CD4-positive, alpha-beta T cell treated with Interferon gamma for 1 hour (primary cell): ENCODE results near the gene MTOR.
"Not testable (repeated sequence)": the region's sequence is repeated elsewhere in the genome, so short reads cannot be mapped to it uniquely, and the experiment has no call there.

Experiments
- DNase-seq: peaks from one replicate; pipeline ENCODE4 v3.0.0-alpha.2; 2020

Gene MTOR

GRCh38 chr1:11214698-11215380, 47.5 kb downstream of the MTOR start:
- no peak for DNase-seq

- no peak for DNase-seq
Observed at GRCh38 chr1:11211925-11212587, 50.3 kb downstream of the MTOR start.

DNA sequence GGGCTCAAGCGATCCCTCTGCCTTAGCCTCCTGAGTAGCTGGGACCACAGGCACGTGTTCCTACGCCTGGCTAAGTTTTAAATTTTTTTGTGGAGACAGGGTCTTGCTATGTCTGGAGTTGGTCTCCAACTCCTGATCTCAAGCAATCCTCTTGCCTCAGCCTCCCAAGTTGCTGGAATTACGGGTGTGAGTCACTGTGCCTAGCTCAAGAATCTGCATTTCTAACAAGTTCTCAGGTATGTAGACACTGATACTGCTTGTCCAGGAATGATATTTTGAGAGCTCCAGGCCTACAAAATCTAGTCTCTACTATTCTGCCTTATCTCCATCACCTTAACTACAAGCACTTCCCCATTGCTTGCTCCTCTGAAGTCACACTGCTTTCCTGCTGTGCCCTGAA, 50.9 kb downstream of the MTOR start:
- no peak for DNase-seq

DNA sequence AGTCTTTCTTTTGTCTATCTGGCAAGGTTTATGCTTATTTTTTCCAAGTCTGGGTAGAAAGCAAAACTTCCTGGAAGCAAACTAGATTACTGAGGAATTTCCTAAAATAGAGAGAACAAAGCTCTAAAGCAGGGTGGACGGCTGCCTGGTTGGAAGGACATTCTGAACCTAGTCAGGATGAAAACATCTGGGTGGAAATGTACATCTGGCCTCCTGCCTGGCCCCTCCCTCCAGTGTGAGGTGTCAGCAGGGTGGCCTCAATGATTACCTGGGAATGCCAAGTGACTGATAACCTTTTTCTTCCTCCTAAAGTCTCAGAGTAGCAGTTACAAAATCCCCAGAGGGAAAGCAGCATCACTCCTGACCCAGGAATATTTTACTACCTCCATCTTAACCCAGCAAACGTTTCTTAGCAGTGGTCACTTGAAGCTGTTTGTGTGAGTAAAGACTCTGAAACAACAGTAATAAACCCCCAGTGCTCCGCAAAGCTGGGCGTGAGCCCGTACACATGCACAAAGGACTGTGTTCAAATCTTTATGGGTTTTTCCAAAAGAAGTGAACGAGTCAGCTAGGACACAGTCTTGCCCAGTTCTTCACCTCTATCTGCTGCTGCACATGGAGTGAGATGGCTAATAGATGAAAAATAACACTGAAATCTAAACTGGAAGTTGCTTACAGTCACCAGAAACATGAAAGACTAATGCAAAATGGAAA, 54.3 kb downstream of the MTOR start:
- DNase-seq = no peak

DNA sequence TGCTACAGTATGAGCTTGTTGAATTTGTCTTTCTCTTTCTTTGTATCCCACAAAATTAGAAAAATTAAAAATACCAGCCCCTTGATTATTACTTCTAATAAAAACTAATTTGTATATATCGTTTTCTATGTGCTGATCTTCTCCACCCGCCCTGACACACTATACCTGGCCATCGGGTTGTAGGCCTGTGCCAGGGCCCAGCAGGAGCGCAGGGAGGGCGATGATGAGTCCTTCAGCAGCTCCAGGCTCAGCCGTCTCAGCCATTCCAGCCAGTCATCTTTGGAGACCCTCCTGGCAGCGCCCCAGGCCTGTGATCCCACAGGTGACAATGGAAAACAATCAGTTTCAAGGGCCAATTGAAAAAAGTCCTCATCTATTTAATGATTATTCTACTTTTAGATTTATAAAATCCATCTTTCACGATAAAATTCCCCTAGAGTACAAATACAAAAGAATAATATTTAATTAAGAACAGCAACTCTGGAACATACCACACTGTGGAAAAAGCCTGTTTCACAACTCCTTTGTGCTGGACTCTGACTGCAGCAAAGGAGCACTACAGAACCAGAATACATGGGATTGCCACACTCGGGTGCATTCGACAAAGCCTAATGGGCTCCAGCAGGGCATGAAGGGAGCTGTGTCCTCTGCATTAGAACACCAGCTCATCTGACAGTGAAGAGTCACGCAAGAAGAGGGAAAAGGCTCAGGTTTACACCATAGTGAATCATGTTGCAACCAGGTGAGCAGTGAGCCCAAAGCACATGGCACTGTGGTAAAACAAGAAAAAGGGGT, 57.8 kb downstream of the MTOR start:
- DNase-seq = no peak

DNA sequence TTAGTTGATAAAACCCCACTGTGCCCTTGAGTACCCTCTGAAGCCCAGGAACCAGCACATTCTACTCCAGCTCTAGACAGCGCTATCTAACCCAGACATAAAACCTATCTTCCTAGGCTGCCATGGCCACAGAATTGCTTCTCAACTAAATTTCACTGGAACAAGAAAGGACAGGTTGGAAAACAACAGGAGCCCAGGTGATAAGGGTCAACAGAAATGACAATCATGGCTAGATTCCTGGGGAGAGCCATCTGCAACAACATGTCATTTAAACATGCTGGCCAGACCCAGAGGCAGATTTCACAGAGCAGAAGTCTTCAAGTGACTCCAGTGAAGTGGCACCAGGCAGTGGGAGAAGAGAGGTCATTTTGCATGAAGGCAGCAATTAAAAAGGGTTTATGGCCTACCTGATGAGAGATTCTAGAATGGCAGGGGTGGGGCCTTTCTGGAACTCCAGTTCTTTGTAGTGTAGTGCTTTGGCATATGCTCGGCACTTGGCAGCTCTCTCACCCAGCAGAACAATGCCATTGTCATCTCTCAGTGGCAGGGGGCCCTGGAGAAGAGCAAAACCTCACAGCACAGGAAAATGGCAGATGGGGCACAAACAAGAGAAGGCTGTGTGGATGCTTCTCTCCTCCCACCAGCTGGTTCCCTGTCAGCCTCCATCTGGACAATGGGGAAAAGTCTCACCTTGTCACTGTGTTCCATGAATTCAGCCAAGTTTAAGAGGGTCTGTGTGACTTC, 63.3 kb downstream of the MTOR start:
- DNase-seq = no peak

DNA sequence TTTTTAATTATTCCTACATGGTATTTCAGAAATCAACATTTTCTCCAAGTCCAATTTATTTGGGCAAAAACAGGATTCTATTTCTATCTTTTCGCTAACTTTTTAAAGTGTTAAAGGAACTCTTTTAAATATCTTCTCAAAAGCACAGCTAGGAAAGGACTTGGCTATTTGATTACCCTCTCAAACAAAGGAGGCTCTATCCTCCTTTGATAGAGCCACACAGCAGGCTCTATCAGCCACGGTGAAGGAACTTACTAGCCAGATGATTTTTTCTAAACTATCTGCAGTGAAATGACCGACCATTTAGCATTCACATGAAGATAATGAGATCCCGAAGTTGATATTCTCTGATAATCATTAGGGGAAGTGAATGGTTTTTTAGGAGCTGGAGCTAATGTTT, 64.1 kb downstream of the MTOR start:
- DNase-seq = no peak

DNA sequence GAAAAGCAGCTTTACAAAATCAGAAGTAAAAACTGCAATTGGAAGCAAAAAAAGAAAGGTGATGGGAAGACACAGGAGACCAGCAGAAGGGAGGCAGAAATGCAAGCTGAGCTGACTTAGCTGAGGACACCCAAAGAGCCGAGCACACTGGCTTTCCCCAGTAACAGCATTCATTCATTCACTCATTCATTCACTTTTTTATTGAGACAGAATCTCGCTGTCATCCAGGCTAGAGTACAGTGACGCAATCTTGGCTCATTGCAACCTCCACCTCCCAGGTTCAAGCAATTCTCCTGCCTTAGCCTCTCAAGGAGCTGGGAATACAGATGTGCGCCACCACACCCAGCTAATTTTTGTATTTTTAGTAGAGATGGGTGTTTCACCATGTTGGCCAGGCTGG, 65.0 kb downstream of the MTOR start:
- no peak for DNase-seq

DNA sequence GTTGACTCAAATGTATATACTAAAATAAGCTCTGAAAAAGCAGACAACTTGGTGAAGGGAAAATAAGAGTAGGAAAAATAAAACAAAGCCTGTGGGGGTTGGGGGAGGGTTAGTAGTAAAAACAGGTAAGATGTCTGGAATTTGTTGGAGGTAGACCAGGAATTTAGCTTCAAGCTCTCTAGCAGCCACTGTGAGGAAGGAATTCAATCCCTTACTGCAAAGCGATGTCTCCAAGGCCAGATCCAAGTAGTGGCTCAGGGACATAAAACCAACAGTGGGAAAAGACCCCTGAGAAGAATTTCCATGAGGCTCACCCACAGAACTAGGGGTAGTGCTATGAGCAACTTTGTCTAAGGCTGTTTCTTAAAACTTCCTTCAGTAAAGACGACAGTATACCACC, 65.4 kb downstream of the MTOR start:
- no peak for DNase-seq

- no peak for DNase-seq
Observed at GRCh38 chr1:11194407-11195176, 67.8 kb downstream of the MTOR start.

DNA sequence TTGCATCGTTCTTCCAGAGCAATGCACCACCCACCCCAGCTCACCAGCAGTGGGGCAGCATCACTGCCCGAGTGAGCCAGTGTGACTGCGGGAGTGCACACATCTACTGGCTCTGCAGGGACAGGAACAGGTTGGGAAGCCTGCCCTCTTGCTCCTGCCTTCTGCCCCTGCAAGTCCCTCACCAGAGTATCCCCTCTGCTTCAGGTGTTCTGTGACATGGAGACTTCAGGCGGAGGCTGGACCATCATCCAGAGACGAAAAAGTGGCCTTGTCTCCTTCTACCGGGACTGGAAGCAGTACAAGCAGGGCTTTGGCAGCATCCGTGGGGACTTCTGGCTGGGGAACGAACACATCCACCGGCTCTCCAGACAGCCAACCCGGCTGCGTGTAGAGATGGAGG, 69.0 kb downstream of the MTOR start:
- DNase-seq = no peak

DNA sequence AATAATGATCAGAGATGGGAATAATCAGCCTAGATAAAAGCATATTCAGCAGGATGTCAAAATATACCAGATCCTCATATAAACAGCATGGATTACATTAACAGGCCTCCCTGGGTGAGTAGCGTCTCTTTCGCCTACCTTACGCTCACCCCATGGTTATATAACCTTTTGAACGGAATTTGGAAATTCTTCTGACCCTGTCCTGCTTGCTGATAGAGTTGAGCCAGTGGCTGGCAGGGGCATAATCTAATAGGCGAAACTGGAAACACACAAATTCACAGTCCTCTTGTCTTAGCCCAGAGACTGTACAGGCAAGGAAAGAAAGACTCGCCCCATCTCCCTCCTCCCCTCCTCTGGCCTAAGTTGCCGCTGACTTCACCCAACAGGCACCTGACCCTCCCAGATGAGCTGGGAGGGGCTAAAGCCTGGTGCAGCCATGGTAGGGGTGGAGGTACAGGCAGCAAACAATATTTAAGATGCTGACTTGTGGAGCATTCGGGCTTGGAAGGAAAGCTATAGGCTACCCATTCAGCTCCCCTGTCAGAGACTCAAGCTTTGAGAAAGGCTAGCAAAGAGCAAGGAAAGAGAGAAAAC, 73.4 kb downstream of the MTOR start, which contains the start of gene ANGPTL7:
Gene ANGPTL7 (plus strand): TSS at position 498 of the 594 bp plus-strand sequence. CDS start 225 bp downstream, outside the sequence.
- DNase-seq = no peak

GRCh38 chr1:11188381-11188780, 74.0 kb downstream of the MTOR start:
- no peak for DNase-seq

DNA sequence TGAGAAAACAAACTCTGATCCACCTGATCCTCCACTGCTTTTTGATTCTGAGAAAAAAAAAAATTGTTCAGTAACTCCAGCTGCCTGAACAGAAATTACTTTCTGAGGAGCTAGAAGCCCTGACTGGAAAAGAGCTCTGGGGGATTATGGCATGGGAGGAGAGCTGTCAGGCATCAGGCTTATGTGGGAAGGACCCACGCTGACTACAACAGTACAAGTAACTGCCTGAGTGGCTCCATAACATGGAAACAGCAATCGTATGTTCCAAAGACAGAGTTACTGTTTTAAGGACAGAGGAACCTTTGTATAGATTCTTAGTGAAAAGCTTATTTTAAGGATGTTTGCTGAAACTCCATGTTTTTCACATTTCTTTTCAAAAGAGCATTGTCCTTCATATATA, 74.4 kb downstream of the MTOR start:
- DNase-seq = no peak

GRCh38 chr1:11187494-11187893, 74.9 kb downstream of the MTOR start:
- DNase-seq = no peak

- DNase-seq = no peak
Observed at GRCh38 chr1:11187000-11187399, 75.4 kb downstream of the MTOR start.

- no peak for DNase-seq
Observed at GRCh38 chr1:11184973-11185372, 77.4 kb downstream of the MTOR start.

DNA sequence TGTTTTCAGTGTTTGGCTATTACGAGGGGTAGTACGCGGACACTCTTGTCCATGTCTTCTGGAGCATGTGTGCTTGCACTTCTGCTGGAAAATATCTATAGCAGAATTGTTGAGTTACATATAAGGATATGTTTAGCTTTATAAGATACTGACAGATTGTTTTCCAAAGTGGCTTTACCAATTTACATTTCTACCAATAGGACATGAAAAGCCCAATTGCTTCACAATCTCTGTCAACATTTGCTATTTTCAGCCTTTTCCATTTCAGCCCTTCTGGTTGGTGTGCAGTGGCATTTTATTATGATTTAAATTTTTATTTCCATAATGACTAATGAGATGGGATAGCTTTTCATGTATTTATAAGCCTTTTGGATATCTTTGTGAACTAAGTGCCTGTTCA, 79.5 kb downstream of the MTOR start:
- no peak for DNase-seq

GRCh38 chr1:11180342-11180744, 82.0 kb downstream of the MTOR start:
- DNase-seq = no peak

DNA sequence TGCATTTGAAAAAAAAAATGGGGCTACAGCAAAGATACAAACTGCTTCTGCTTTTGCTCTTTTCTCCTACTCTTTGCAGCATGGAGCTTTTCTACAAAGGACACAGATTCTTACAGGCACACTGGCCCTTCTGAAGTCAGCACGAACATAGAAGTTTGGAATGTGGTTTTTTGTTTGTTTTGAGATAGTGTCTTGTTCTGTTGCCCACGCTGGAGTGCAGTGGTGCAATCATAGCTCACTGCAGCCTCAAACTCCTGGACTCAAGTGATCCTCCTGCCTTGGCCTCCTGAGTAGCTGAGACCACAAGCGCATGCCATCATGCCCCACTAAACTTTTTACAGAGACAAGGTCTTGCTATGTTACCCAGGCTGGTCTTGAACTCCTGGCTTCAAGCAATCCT, 82.6 kb downstream of the MTOR start:
- not testable (repeated sequence) for DNase-seq

GRCh38 chr1:11179125-11179524, 83.2 kb downstream of the MTOR start:
- no peak for DNase-seq
